Measurements from ENCODE around the gene PEBP1. TPM values are rescaled to one million over a fixed set of nuclear protein-coding genes. Genes with fewer than 3 reads are reported as not detected.

PEBP1 gene
- polyA plus RNA-seq, 1 donor from 2014 or later = 702 TPM

DNA sequence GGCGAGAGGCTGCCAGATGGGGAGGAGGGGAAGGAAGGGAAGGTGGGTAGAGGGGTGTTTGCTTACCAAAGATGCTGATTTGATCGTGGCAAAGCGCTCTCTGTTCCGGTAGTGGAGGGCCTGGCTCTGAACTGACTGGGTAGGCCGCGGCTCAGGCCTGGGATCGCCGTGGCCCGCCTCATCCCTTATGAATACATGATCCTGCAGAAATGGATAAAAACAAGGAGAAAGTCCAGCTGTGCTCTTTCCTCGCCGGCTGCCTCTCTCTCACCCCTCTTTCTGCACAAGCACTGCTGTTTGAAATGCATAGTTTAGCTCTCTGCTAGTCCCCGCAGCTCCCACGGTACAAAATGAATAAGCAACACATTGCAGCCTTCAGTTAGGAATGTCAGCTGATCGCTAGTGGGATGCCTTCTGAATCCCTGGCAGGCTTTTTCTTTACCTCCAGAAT, 53.8 kb downstream of the PEBP1 start:
- Histone ChIP-seq H3K4me3 (ENCODE audit: low read length) (peak overlapping the region; percentile 71), H2AFZ (ENCODE audit: low read depth, low read length) (peak overlapping the region; percentile 71), H3F3A (ENCODE audit: insufficient read depth, low read length, poor library complexity, severe bottlenecking) (peaks cover 2% of the 10 kb centered on the region), H4K20me1 (ENCODE audit: insufficient read depth) (no peaks in the 10 kb centered on the region), H3K36me3 (ENCODE audit: insufficient read depth, low read length) (no peaks in the 10 kb centered on the region), H3K79me2 (replicated peaks; ENCODE audit: insufficient read depth, low read length) (peaks cover 44% of the 10 kb centered on the region), H3K9me2 (ENCODE audit: insufficient read depth, low read length) (no peaks in the 10 kb centered on the region), H3K9me3 (ENCODE audit: low read length) (no peaks in the 10 kb centered on the region), H3K27ac (ENCODE audit: low read length) (peak overlapping the region; percentile 92), H3K4me2 (ENCODE audit: low read length) (peak overlapping the region; percentile 85), H3K9ac (ENCODE audit: low read length) (peak overlapping the region; percentile 90), H3K27me3 (ENCODE audit: insufficient read depth, low read depth, low read length) (no peaks in the 10 kb centered on the region)
- TF ChIP-seq, protein P1, sequence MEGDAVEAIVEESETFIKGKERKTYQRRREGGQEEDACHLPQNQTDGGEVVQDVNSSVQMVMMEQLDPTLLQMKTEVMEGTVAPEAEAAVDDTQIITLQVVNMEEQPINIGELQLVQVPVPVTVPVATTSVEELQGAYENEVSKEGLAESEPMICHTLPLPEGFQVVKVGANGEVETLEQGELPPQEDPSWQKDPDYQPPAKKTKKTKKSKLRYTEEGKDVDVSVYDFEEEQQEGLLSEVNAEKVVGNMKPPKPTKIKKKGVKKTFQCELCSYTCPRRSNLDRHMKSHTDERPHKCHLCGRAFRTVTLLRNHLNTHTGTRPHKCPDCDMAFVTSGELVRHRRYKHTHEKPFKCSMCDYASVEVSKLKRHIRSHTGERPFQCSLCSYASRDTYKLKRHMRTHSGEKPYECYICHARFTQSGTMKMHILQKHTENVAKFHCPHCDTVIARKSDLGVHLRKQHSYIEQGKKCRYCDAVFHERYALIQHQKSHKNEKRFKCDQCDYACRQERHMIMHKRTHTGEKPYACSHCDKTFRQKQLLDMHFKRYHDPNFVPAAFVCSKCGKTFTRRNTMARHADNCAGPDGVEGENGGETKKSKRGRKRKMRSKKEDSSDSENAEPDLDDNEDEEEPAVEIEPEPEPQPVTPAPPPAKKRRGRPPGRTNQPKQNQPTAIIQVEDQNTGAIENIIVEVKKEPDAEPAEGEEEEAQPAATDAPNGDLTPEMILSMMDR (IDR thresholded peaks at IDR 0.05; ENCODE audit: poor library complexity, severe bottlenecking) = no peak
- no peak for TF ChIP-seq EP300 (conservative IDR thresholded peaks at IDR 0.05; ENCODE audit: poor library complexity, severe bottlenecking)
- TF ChIP-seq EZH2 (IDR thresholded peaks at IDR 0.05; ENCODE audit: borderline replicate concordance, insufficient read depth, low read length, poor library complexity, severe bottlenecking) = no peak
- TF ChIP-seq SMC3 (conservative IDR thresholded peaks at IDR 0.05; ENCODE audit: poor library complexity) = no peak
- TF ChIP-seq, protein P2, sequence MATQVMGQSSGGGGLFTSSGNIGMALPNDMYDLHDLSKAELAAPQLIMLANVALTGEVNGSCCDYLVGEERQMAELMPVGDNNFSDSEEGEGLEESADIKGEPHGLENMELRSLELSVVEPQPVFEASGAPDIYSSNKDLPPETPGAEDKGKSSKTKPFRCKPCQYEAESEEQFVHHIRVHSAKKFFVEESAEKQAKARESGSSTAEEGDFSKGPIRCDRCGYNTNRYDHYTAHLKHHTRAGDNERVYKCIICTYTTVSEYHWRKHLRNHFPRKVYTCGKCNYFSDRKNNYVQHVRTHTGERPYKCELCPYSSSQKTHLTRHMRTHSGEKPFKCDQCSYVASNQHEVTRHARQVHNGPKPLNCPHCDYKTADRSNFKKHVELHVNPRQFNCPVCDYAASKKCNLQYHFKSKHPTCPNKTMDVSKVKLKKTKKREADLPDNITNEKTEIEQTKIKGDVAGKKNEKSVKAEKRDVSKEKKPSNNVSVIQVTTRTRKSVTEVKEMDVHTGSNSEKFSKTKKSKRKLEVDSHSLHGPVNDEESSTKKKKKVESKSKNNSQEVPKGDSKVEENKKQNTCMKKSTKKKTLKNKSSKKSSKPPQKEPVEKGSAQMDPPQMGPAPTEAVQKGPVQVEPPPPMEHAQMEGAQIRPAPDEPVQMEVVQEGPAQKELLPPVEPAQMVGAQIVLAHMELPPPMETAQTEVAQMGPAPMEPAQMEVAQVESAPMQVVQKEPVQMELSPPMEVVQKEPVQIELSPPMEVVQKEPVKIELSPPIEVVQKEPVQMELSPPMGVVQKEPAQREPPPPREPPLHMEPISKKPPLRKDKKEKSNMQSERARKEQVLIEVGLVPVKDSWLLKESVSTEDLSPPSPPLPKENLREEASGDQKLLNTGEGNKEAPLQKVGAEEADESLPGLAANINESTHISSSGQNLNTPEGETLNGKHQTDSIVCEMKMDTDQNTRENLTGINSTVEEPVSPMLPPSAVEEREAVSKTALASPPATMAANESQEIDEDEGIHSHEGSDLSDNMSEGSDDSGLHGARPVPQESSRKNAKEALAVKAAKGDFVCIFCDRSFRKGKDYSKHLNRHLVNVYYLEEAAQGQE (IDR thresholded peaks at IDR 0.05; ENCODE audit: borderline replicate concordance) = peak; percentile 35
- peak; percentile 20 for TF ChIP-seq POLR2AphosphoS5 (IDR thresholded peaks at IDR 0.05)
- TF ChIP-seq MXI1 (conservative IDR thresholded peaks at IDR 0.05; ENCODE audit: poor library complexity, severe bottlenecking) = peak; percentile 36
- TF ChIP-seq RAD21 (conservative IDR thresholded peaks at IDR 0.05) = no peak
- TF ChIP-seq TAF1 (IDR thresholded peaks at IDR 0.05; ENCODE audit: low read depth) = no peak

DNA sequence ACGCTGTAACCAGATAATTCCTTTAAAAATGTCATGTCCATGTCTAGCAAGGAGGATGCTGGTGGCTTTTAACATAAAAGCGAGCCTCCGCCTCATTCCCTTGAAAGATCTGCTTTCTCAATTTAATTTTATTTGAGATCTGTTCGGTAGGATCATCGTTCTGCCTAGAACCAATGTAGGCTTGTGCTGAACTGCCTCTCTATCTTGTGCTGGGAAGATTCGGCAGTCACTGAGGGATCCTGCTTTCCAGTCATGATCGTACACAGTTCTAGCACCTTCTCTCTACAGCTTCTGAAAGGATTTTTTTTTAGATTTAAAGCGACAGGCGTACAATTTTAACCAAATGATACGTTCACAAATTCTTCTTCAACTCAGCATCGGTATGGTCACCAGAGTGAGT, 54.3 kb downstream of the PEBP1 start:
- TF ChIP-seq SMC3 (conservative IDR thresholded peaks at IDR 0.05; ENCODE audit: poor library complexity) (no peak), EP300 (conservative IDR thresholded peaks at IDR 0.05; ENCODE audit: poor library complexity, severe bottlenecking) (no peak), EZH2 (IDR thresholded peaks at IDR 0.05; ENCODE audit: borderline replicate concordance, insufficient read depth, low read length, poor library complexity, severe bottlenecking) (no peak), TAF1 (IDR thresholded peaks at IDR 0.05; ENCODE audit: low read depth) (peak; percentile 15), POLR2AphosphoS5 (IDR thresholded peaks at IDR 0.05) (peak; percentile 85), MXI1 (conservative IDR thresholded peaks at IDR 0.05; ENCODE audit: poor library complexity, severe bottlenecking) (no peak), RAD21 (conservative IDR thresholded peaks at IDR 0.05) (no peak)
- TF ChIP-seq, protein P2 (IDR thresholded peaks at IDR 0.05; ENCODE audit: borderline replicate concordance) = peak; percentile 62
- TF ChIP-seq, protein P1 (IDR thresholded peaks at IDR 0.05; ENCODE audit: poor library complexity, severe bottlenecking) = no peak
- Histone ChIP-seq H3K27me3 (ENCODE audit: insufficient read depth, low read depth, low read length) (no peaks in the 10 kb centered on the region), H3K79me2 (replicated peaks; ENCODE audit: insufficient read depth, low read length) (peaks cover 44% of the 10 kb centered on the region), H3K9ac (ENCODE audit: low read length) (peak overlapping the region; percentile 90), H4K20me1 (ENCODE audit: insufficient read depth) (no peaks in the 10 kb centered on the region), H3K4me2 (ENCODE audit: low read length) (peak overlapping the region; percentile 85), H3K27ac (ENCODE audit: low read length) (peak overlapping the region; percentile 92), H2AFZ (ENCODE audit: low read depth, low read length) (peak overlapping the region; percentile 71), H3K9me3 (ENCODE audit: low read length) (no peaks in the 10 kb centered on the region), H3K36me3 (ENCODE audit: insufficient read depth, low read length) (no peaks in the 10 kb centered on the region), H3K9me2 (ENCODE audit: insufficient read depth, low read length) (no peaks in the 10 kb centered on the region), H3F3A (ENCODE audit: insufficient read depth, low read length, poor library complexity, severe bottlenecking) (peaks cover 2% of the 10 kb centered on the region), H3K4me3 (ENCODE audit: low read length) (peak overlapping the region; percentile 71)
